GM19193 (cell line): ENCODE results near the gene CACNA1S.

Experiments
- POLR2A ChIP-seq: IDR thresholded peaks from 4 replicates; pipeline ENCODE4 v1.6.1; 2011; ENCODE audit not compliant: insufficient read depth, insufficient read length; ENCODE audit errors: extremely low read depth

The CACNA1S gene

GRCh38 chr1:201112173-201112731 is at the start of gene CACNA1S:
TSS of gene CACNA1S (minus strand) at chr1:201112426. CDS start at chr1:201112339, 87 bp downstream.
- TF ChIP-seq POLR2A, result no peak

- TF ChIP-seq POLR2A, result no peak
These were observed 45.7 kb upstream of the CACNA1S start for GRCh38 chr1:201157949-201158348.

- no peak for TF ChIP-seq POLR2A
These were observed 44.6 kb upstream of the CACNA1S start for GRCh38 chr1:201156819-201157218.

GRCh38 chr1:201156346-201156745 is 44.1 kb upstream of the CACNA1S start:
- no peak for TF ChIP-seq POLR2A

GRCh38 chr1:201155354-201155753 is 43.1 kb upstream of the CACNA1S start:
- TF ChIP-seq POLR2A, result no peak

GRCh38 chr1:201154389-201155165 is 42.4 kb upstream of the CACNA1S start, which contains the start of gene TMEM9:
TSS of gene TMEM9 (minus strand) at chr1:201154474. CDS start at chr1:201153923, 551 bp downstream.
- TF ChIP-seq POLR2A, result no peak

GRCh38 chr1:201153474-201154388 is 41.5 kb upstream of the CACNA1S start:
- TF ChIP-seq POLR2A, result no peak

- TF ChIP-seq POLR2A, result no peak
These were observed 37.2 kb upstream of the CACNA1S start for GRCh38 chr1:201149400-201149799.

- TF ChIP-seq POLR2A, result no peak
These were observed 35.3 kb upstream of the CACNA1S start for GRCh38 chr1:201147396-201148015.

GRCh38 chr1:201146626-201147390 is 34.6 kb upstream of the CACNA1S start:
- TF ChIP-seq POLR2A, result no peak

GRCh38 chr1:201145816-201146215 is 33.6 kb upstream of the CACNA1S start:
- no peak for TF ChIP-seq POLR2A

- TF ChIP-seq POLR2A, result no peak
These were observed 32.9 kb upstream of the CACNA1S start for GRCh38 chr1:201145132-201145531.

- no peak for TF ChIP-seq POLR2A
These were observed 32.5 kb upstream of the CACNA1S start for GRCh38 chr1:201144701-201145100.
